GM21576 (cell line): ENCODE data around the gene ARHGAP22.
"Not testable (repeated sequence)": the region's sequence is repeated elsewhere in the genome, so short reads cannot be mapped to it uniquely, and the experiment has no call there.

Experiments used
- ATAC-seq: cut with Tn5 transposase; IDR thresholded peaks from one replicate; pipeline ENCODE4 v1.9.1; 2021; ENCODE audit warnings: mild to moderate bottlenecking, moderate library complexity; ENCODE audit not compliant: unreplicated experiment

ARHGAP22 gene

GRCh38 chr10:48442090-48442808 lies 162.6 kb downstream of the ARHGAP22 start:
- no peak for ATAC-seq

- ATAC-seq: no peak
Observed at GRCh38 chr10:48440771-48441170, 164.1 kb downstream of the ARHGAP22 start.

DNA sequence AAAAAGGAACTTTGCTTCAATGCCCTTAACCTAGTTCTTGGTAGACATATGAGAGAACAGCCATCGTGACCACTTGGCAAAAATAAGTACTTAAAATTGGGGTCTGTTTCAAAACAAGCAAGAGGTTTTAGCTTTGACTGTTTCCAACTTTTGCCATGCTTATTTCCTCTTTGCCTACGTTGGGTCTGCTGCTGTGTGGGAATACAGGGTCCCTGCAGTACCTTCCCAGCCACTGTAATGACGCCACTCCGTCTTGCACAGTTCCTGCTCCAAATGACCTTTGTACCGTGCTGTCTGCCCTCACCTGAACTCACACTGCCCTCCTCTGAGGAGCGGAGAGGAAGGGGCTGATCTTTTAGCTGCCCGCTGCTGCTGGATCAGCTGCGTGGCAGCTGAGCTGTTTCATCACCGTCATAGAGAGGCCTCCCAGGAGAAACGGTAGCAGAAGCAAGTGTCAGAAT lies 165.3 kb downstream of the ARHGAP22 start:
- no peak for ATAC-seq

DNA sequence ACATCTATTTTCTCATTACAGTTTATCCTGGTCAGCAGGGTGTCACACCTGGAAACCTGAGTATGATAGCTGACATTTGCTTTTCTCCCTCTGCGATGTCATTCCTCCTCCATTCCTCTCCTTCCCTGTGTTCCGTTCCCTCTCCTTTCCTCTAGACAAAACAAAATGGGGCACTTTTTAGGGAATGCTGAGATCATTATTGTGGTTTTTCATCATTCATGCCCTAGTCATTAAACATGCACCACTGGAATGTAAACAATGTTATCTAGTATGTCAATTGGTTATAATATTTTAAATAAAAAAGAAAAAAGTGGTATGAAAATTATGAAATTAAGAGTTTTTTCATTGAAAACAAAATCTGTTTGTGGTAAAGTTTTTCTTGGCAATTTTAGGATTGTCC lies 165.8 kb downstream of the ARHGAP22 start:
- ATAC-seq: no peak

GRCh38 chr10:48437546-48437945 lies 167.3 kb downstream of the ARHGAP22 start:
- no peak for ATAC-seq

DNA sequence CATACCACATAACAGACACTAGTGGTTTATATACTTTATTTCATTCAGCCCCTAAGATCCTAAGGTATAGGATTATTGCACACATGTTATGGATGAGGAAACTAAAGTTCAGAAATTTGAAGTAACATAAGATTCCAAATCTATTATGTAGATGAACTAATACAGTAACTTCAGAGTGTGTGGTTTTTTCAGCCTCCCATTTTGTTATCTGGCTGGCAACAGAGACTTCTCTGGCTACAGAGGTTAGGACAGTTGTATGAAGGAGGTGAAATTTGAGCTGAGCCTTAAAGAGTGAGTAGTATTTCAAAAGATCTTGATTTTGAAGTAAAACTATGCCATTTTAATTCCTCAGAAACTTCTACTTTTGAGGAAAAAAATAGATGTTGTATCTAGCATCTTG lies 173.0 kb downstream of the ARHGAP22 start:
- ATAC-seq: no peak

GRCh38 chr10:48430402-48430993 lies 174.4 kb downstream of the ARHGAP22 start:
- no peak for ATAC-seq

- no peak for ATAC-seq
Observed at GRCh38 chr10:48429309-48429708, 175.6 kb downstream of the ARHGAP22 start.

DNA sequence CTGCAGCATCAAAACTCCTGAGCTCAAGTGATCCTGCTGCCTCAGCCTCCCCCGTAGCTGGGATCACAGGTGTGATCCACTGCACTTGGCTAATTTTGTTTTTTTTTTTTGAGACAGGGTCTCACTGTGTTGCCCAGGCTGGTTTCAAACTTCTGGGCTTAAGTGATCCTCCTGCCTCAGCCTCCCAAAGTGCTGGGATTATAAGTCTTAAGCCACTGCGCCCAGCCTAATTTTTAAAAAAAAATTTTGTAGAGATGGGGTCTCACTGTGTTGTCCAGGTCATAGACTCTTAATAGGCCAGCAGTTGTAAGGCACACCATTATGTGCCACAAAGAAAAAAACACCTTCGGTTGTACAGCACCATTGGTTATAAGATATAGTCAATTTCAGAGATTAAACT lies 176.0 kb downstream of the ARHGAP22 start:
- ATAC-seq: no peak

DNA sequence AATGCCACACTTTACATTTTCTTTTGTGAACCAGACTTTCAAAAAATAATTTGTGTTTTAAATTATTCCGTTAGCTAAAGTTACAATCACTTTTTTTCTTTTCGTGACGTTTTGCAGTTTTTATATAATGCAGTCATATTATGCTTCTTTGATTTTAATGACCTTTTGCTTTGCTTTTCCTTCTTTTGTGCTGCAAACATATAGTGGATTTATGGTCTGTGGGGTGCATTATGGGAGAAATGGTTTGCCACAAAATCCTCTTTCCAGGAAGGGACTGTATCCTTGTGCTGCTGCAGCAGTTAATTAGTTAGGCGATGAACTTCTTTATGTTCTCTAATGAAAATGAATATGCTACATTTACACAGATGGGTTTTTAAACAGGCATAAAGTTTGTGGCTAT lies 181.0 kb downstream of the ARHGAP22 start:
- ATAC-seq: no peak

DNA sequence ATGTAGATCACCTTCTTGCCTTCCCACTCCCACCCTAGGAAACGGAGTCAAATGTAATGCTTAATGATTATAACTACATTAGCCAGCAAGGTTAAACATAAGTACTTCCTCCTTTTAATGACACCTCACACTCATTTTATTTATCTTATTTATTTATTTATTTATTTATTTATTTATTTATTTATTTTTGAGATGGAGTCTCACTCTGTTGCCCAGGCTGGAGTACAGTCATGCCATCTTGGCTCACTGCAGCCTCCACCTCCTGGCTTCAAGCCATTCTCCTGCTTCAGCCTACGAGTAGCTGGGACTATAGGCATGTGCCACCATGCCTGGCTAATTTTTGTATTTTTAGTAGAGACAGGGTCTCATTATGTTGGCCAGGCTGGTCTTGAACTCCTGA lies 183.0 kb downstream of the ARHGAP22 start:
- ATAC-seq: not testable (repeated sequence)

DNA sequence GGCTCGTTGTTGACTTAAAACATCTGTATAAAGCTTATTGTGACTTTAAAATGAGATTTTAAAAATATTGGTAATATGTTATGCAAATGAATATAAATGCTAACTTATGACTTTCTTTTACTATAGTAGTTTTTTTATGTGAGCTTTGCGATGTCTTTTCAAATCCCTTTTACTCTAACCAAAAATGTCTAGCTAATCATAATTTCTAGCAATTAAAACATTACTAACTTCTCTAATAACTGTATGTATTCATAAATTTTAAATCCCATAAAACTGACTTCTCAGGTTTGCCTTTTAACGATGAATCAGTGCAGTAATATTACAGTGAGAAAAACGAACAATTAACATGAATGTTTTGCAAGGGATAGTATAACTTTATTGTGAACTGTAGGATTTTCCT lies 185.2 kb downstream of the ARHGAP22 start:
- no peak for ATAC-seq

DNA sequence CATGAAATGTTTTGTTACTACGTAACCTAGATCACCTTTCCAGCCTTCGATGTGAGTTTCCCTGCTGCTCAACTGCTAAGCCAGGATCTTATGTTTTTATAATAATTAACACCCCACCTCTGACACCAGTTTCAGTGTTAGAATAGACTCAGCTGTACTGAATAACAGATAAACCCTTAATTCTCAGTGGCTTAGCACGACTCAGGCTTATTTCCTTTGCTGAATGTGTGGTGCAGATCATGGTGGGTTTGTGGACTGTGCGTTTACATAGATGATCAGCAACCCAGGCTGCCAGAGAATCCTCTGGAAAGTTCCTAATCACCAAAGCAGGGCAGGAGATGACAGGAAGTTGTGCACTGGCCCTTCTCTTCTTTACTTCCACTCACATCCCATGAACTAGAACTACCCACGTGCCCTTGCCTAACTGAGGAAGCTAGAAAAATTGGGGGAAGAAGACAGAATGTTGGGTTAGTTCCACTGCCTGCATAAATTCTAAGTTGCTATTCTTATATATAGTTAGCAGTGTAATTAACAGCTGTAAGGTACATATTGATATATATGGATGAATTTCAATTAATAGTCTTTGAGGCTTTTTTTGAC lies 186.6 kb downstream of the ARHGAP22 start:
- no peak for ATAC-seq

GRCh38 chr10:48417374-48417773 lies 187.5 kb downstream of the ARHGAP22 start:
- no peak for ATAC-seq

GRCh38 chr10:48416584-48417232 lies 188.2 kb downstream of the ARHGAP22 start:
- no peak for ATAC-seq

DNA sequence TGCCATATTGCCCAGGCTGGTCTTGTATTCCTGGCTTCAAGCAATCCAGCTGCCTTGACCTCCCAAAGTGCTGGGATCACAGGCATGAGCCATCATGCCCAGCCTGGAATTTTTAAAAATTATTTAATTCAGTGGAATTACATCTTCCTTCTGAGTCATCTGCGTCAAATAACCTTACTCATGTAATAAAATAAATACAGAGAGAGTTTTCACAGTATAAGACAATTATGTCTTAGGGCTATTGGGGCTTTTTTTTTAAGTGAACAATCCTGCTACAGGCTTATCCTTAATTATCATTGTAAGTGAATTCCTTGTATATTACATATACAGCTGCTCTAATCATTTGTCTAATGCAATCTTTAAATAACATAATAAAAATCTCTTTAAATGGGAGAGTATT lies 190.1 kb downstream of the ARHGAP22 start:
- ATAC-seq: no peak

DNA sequence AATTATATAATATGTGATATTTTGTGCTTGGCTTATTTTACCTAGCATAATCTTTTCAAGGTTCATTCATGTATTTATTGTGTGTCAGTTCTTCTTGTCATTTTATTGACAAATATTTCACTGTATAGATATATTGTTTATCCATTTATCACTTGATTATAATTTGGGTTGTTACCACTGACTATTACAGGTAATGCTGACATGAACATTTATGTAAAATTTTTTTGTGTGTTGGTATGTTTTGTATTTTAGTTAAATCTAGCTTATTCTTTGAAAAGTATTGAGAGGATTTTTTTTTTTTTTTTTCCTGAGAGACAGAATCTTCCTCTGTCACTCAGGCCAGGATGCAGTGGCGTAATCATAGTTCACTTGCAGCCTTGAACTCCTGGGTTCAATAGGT lies 190.7 kb downstream of the ARHGAP22 start:
- no peak for ATAC-seq

DNA sequence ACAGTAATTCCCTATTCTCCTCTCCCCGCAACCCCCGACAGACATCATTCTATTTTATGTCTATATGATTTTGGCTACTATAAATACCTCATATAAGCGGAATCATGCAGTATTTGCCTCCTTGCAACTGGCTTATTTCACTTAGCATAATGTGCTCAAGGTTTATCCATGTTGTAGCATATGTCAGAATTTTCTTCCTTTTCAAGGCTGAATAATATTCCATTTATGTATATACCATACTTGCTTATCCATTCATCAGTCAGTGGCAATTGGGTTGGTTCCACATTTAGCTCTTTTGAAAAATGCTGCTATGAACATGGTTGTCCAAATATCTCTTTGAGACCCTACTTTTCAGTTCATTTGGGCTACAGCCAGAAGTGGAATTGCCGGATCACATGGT lies 191.9 kb downstream of the ARHGAP22 start:
- ATAC-seq: no peak

GRCh38 chr10:48412081-48412480 lies 192.8 kb downstream of the ARHGAP22 start:
- ATAC-seq: no peak

- no peak for ATAC-seq
Observed at GRCh38 chr10:48411510-48411909, 193.4 kb downstream of the ARHGAP22 start.

DNA sequence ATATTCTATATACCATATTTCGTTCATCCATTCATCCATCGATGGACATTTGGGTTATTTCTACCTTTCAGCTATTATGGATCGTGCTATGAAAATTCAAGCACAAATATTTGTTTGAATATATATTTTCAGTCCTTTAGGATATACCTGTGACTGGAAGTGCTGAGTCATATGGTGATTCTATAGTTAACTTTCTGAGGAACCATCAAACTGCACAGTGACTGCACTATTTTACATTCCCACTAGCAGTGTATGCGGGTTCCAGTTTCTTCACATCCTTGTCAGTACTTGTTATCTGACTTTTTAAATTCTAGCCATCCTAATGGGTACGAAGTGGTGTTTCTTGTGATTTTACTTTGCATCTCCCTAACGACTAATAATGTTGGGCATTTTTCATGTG lies 194.4 kb downstream of the ARHGAP22 start:
- no peak for ATAC-seq

DNA sequence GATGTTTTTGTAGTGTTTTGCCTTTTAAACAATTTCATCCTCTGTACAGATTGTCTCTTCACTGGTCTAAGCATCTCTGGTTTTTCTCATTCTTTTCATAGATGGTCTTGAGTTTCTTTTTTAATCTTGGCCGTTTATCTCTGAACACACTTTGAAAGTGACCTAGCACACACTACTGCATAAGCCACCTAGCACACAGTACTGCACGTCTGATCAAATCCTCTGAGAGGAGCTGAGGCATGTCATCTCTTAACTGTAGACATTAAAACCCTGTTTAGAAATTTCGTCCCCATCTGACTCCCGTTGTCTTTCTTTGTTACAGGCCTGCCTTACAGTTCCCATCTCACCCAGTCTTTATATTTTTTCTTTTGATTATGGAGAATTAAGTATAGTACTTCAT lies 198.2 kb downstream of the ARHGAP22 start:
- no peak for ATAC-seq
